Cardiac muscle cell (in vitro differentiated cells and primary cell): ENCODE results near the gene SMG5. TPM values are rescaled to one million over a fixed set of nuclear protein-coding genes. Genes with fewer than 3 reads are reported as not detected.

Experiments
- DNase-seq, 2 donors: peaks; one replicate each; pipeline versions ENCODE4 v3.0.0 to v3.0.0-alpha.2; 2010 to 2017; ENCODE audit warnings: low read depth in 1 of 2, low spot score in 1 of 2
- H3K27ac ChIP-seq: fragments of 200-600 bp; sonication (generic); 2 replicates; pipeline ENCODE4 v1.5.1; 2016
- H3K27me3 ChIP-seq: fragments of 200-600 bp; sonication (generic); 2 replicates; pipeline ENCODE4 v1.6.0; 2016; ENCODE audit warnings: control low read depth
- H3K36me3 ChIP-seq: fragments of 200-600 bp; sonication (generic); 2 replicates; pipeline ENCODE4 v1.5.1; 2016; ENCODE audit warnings: control low read depth
- H3K4me1 ChIP-seq: fragments of 200-600 bp; sonication (generic); 2 replicates; pipeline ENCODE4 v1.8.1; 2017; ENCODE audit warnings: low read depth, mild to moderate bottlenecking, mixed run types
- H3K4me3 ChIP-seq: fragments of 200-600 bp; sonication (generic); 2 replicates; pipeline ENCODE4 v1.5.1; 2016; ENCODE audit warnings: mild to moderate bottlenecking
- H3K9me3 ChIP-seq: fragments of 200-600 bp; sonication (generic); 2 replicates; pipeline ENCODE4 v1.5.1; 2017; ENCODE audit warnings: low read depth, mild to moderate bottlenecking, control low read depth
- polyA plus RNA-seq: library from polyadenylated mRNA; unstranded; fragments of >200 nt; fragmentation: Nextera tagmentation; extraction: Ambion mirVana; gene quantifications from 2 replicates; pipeline ENCODE4 v1.2.1, GENCODE V29; 2016
- total RNA-seq: library from RNA; depleted of rRNA; stranded (reverse); fragments of >200 nt; gene quantifications from 2 replicates; pipeline ENCODE4 v1.2.3, GENCODE V29; 2016
- TF ChIP-seq, protein P1 (sequence below): IDR thresholded peaks from 2 replicates; pipeline ENCODE4 v1.5.1; 2012; ENCODE audit warnings: low read depth, mild to moderate bottlenecking, low read length

The SMG5 gene
- total and polyA plus RNA-seq, 2 experiments from 2014 or later = 95.5 to 110 TPM

DNA sequence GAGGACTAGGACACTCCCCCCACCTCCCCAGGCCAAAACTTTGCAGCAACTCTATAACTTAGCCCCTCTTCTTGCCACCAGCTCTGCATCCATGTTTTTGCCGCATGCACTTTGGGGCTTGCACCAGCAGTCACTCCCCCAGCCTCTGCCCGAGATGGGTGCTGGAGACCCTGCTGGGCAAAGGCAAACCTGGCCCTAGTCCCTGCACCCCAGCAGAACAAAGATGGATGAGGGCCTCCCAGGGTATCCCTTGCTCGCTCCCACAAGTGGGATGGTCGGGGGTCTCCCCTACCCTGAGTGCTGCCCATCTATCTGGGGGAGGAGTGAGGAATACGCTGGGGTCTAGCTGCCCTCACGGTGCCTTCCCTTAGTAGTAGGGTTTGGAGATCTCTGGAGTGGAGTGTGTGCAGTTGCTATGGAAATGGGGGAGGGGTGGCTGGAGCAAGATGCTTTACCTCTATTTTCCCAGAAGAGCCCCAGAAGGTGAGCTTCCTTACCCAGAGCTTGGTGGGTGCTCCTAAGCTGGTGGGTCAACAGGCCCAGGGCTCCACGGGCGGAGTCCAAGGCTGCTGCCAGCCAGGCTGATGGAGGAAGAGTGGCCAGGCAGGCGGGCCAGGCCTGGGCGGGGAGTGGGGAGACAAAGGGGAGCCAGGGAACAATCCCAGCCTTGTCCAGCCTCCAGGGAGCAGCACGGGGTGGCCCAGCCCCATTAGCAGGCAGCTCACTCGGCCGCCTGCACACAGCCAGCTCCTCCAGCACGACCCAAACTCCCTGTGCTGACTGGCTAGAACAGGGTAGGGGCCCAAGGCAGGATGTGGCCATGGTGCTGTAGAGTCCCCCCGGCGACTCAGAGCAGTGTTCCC lies 34.9 kb downstream of the SMG5 start, which contains the start of gene PAQR6:
TSS of gene PAQR6 (minus strand) at position 597 of the 863 bp plus-strand sequence. CDS start 1,325 bp downstream, outside the sequence.
- H3K27me3 ChIP-seq = no peaks in the 10 kb centered on the region
- no peak within 1 kb of the TSS for H3K4me3 ChIP-seq
- no peak for DNase-seq
- peaks cover 17% of the 10 kb centered on the region for H3K36me3 ChIP-seq
- H3K27ac ChIP-seq = peak within 1 kb of the TSS; percentile 74
- H3K4me1 ChIP-seq = peaks cover 14% of the 10 kb centered on the region
- H3K9me3 ChIP-seq = no peaks in the 10 kb centered on the region
- TF ChIP-seq, protein P1, sequence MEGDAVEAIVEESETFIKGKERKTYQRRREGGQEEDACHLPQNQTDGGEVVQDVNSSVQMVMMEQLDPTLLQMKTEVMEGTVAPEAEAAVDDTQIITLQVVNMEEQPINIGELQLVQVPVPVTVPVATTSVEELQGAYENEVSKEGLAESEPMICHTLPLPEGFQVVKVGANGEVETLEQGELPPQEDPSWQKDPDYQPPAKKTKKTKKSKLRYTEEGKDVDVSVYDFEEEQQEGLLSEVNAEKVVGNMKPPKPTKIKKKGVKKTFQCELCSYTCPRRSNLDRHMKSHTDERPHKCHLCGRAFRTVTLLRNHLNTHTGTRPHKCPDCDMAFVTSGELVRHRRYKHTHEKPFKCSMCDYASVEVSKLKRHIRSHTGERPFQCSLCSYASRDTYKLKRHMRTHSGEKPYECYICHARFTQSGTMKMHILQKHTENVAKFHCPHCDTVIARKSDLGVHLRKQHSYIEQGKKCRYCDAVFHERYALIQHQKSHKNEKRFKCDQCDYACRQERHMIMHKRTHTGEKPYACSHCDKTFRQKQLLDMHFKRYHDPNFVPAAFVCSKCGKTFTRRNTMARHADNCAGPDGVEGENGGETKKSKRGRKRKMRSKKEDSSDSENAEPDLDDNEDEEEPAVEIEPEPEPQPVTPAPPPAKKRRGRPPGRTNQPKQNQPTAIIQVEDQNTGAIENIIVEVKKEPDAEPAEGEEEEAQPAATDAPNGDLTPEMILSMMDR = no peak

DNA sequence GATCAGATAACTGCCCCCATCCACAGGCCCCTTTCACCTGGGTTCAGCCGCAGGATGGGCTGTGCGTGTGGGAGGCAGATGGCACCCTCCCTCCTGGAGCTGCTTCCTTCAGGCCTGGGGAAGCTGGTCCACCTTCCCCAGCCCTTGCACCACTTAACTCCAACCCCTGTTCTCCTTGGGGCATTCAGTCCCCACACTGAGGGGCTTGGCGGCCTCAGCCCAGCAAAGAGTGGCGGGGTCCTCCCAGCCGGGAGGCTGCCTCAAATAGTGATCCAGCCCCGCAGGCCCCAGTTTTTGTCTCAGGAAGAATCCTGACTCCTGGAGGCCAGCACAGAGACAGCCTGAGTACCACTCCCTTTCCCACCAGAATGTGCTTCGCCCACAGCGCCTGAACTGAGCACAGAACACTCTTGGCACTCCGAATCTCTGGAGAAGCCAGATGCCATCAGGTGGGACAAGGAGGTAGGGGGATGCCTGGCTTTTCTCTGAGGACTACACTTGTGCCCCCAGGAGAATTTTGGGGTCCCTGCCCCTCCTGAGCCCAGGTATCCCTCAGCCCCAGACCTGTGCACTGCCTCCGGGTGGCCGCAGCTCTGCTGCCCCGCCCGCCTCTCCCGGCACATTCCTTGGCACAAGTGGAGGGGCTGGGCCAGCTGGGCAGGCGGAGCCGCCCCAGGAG lies 35.7 kb downstream of the SMG5 start:
- TF ChIP-seq, protein P1 = no peak
- DNase-seq = no peak
- Histone ChIP-seq H3K4me3 (no peak overlapping the region), H3K9me3 (no peaks in the 10 kb centered on the region), H3K4me1 (peaks cover 10% of the 10 kb centered on the region), H3K27me3 (no peaks in the 10 kb centered on the region), H3K27ac (no peak overlapping the region), H3K36me3 (peaks cover 10% of the 10 kb centered on the region)

DNA sequence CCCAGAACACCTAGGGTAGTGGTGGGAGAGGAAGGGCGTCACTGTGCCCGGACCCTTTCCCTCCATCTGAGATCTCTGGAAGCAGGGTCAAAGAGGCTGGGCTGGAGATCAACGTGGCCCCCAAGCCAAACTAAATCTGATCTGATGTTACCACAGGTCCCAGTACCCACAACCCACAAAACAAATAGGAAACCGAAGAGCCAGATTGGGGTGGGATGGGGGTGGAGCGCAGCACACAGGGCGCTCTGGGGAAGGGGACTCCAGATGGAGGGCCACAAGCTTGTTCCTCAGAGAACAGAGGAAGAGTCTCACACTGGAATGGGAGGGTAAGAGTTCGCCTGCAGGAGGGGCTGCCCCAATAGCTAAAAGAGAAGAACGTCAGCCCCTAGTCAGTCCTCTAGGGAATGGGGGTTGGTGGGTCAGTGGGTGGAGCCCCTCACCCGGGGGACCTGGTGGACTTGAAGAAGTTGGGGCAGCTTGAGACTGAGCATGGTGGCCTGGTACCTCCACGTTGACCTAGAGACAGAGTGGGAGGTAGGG lies 36.3 kb downstream of the SMG5 start:
- H3K4me3 ChIP-seq = no peak overlapping the region
- peaks cover 5% of the 10 kb centered on the region for H3K4me1 ChIP-seq
- H3K36me3 ChIP-seq = peaks cover 9% of the 10 kb centered on the region
- no peak overlapping the region for H3K27ac ChIP-seq
- no peak for DNase-seq
- H3K27me3 ChIP-seq = no peaks in the 10 kb centered on the region
- TF ChIP-seq, protein P1 = no peak
- H3K9me3 ChIP-seq = no peaks in the 10 kb centered on the region

DNA sequence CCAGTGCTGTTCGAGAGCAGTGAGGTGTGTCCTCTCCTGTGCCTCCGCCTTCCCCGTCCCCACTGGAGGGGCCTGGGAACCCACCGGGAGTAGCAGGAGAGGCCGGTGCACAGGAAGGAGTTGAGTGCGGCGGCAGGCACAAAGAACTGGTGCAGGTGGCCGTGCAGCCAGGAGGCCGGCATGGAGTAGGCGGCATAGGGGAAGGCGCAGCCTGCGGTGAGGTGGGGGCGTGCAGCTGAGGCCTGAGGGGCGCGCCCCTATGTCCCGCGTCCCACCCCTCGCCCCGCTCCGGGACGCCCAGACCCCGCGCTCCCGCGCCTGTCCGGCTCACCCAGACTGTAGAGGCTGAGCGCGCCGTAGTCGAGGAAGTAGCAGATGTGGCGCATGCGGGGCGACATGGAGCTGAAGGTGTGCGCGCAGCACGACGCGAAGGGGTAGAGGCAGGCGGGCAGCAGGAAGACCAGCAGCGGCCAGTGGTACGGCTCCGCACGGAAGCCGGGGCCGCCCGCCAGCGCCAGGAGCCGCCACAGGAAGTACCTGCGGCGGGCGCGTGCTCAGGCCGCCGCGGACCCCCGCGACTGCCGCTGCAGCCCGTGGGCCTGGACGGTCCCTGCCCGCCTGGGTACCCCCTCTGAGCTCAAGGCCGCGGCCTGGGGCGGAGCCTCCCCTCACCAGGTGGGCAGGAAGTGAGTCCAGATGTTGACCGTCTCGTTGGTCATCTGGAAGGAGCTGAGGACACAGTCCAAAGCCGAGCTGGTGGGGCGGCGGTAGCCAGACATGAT lies 37.0 kb downstream of the SMG5 start:
- DNase-seq = peak in 1 of 2 donors; percentile 33
- Histone ChIP-seq H3K27ac (no peak overlapping the region), H3K4me3 (no peak overlapping the region), H3K36me3 (peaks cover 8% of the 10 kb centered on the region), H3K9me3 (no peaks in the 10 kb centered on the region), H3K27me3 (no peaks in the 10 kb centered on the region), H3K4me1 (no peaks in the 10 kb centered on the region)
- TF ChIP-seq, protein P1 = no peak

DNA sequence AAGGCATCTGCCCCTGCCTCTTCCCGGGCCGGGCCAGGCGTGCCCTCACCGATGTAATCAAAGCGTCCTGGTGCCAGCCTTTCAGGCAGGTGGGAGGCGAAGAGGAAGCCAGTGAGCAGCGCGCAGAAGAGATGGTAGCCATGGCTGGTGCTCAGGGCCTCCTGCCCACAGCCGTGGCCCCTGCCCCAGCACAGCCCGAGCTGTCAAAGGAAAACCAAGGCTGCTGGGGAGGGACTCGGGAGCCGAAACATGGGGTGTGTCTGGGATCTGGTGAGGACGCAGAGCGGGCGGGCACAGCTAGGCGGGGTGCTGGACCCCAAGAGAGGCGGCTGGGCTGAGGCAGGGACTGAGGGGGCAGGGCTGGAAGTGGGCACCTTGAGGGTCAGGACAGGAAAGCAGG lies 37.9 kb downstream of the SMG5 start:
- no peak overlapping the region for H3K27ac ChIP-seq
- H3K9me3 ChIP-seq = no peaks in the 10 kb centered on the region
- H3K4me1 ChIP-seq = no peaks in the 10 kb centered on the region
- H3K27me3 ChIP-seq = no peaks in the 10 kb centered on the region
- no peak overlapping the region for H3K4me3 ChIP-seq
- H3K36me3 ChIP-seq = peaks cover 3% of the 10 kb centered on the region
- TF ChIP-seq, protein P1 = no peak
- no peak for DNase-seq
